NCI-H82 (cell line): ENCODE results near the gene RETREG1.
A peak's percentile ranks its signal among the peaks of the same experiment; 100 is the strongest.
"Not testable (repeated sequence)": the region's sequence is repeated elsewhere in the genome, so short reads cannot be mapped to it uniquely, and the experiment has no call there.

Source experiments
- DNase-seq: peaks from one replicate; lab custom pipeline; 2025; lab: John Stamatoyannopoulos, UW

Gene RETREG1

DNA sequence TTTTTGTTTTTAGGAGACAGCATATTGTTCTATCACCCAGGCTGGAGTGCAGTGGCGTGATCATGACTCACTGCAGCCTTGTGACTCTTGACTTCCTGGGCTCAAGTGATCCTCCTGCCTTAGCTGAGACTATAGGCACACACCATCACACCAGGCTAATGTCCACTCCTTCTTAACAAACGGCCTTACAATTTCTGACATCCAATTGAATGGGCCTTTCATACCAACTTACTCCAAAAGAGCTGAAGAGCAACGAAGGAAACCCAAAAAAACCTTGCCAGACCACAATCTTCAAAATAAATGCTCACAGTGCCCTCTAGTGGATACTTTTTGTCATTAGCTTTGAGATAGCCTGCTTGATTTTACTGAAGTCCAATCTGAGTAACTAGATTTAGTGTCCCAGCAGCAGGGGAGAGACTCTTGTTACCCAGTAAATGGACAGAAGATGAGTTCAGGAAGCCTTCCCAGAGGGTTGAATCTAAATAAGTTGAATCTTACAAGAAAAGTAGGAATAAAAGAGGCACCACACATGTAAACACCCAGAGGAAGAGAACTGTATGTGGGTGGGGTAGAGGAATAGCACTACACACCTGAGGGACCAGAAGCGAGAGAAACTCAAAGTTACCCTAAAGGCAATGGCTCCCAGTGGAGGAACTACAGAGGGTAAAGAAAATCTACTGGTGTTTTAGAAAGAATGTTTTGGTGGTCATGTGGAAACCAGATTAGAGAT, 160.5 kb downstream of the RETREG1 start:
- peak; percentile 81 for DNase-seq

DNA sequence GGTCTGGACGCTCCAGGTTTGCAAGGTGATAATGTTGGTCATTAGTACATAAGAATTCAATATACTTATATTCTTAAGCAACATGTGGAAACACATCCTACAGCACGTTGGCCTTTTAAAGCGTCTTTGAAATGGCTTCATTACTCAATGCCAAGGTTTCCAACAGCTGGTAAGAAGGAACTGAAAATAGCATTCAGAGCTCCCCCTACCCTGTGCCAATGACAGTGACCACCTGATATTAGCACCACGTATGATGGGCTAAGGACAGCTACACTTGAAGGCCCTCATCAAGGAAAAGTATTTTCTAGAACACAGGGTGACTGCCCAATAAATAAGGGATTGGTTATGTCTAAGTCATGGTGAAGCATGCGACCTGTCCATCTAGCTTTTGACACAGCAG, 161.1 kb downstream of the RETREG1 start:
- DNase-seq = no peak

DNA sequence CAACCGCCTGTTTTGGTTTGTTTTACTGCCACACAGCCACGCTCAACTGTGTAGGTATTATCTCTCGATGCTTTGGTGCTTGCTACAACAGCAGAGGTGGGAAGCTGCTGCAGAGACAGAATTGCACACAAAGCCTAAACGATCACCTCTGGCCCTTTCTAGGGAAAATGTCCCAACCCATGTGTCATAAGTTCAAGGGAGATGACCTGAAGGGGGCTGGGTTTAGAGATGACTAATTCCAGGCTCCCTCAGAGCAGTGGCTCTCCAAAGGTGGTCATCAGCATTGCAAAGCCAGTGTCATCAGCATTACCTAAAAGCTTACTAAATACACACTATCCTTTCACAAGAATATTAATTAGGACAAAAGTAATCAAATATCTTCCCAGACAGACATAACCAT, 162.1 kb downstream of the RETREG1 start:
- no peak for DNase-seq

DNA sequence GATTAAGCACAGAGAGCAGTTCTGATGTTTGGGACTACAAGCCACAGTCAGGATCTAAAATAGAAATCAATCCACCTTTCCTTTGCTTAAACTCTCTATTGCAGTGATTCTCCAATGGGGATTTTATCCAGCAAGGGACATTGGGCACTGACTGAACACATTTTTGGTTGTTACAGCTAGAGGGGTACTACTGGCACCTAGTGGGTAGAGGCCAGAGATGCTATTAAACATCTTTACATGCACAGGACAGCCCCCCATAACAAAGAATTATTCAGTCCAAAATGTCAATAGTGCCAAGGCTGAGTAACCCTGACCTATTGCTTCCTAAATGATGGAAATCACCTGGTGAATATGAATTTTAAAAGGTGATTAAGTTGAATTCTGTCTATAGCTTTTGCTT, 163.2 kb downstream of the RETREG1 start:
- peak; percentile 22 for DNase-seq

- DNase-seq = no peak
These were observed 166.6 kb downstream of the RETREG1 start for GRCh38 chr5:16450163-16450562.

GRCh38 chr5:16446993-16447392, 169.8 kb downstream of the RETREG1 start:
- DNase-seq = peak; percentile 83

- peak; percentile 4 for DNase-seq
These were observed 178.8 kb downstream of the RETREG1 start for GRCh38 chr5:16437977-16438376.

- DNase-seq = not testable (repeated sequence)
These were observed 180.6 kb downstream of the RETREG1 start for GRCh38 chr5:16436065-16436682.

GRCh38 chr5:16431490-16431889, 185.3 kb downstream of the RETREG1 start:
- peak; percentile 61 for DNase-seq

DNA sequence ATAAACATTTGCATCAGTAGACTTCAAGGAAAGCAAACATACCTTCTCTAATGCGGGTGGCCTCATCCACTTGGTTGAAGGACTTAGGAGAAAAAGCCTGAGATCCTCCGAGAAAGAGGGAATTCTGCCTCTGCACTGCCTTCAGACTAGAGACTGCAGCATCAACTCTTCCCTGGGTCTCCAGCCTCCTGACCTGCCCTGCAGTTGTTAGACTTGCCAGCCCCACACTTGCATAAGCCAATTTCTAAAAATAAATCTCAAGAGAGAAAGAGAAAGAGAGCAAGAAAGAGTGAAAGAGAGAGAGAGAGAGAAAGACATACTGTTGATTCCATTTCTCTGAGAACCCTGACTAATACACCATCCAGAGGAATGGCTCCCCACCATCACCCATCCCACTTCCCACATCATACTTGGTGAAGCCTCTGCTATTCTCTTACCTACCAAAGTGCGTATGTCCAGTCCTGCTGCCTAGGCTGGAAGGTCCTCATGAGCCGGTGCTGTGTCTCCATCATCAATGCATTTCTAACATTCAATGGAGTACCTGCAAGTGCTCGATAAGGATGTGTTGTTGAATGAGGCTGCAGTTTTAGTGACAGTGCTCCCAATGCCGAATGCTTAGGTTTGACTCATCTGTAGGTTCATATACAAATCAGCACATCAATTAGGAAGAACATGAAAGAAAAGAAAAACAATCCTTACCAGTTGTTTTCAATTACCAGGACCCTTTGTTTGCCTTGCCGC, 186.3 kb downstream of the RETREG1 start:
- DNase-seq = no peak

- no peak for DNase-seq
These were observed 188.4 kb downstream of the RETREG1 start for GRCh38 chr5:16428359-16428758.

DNA sequence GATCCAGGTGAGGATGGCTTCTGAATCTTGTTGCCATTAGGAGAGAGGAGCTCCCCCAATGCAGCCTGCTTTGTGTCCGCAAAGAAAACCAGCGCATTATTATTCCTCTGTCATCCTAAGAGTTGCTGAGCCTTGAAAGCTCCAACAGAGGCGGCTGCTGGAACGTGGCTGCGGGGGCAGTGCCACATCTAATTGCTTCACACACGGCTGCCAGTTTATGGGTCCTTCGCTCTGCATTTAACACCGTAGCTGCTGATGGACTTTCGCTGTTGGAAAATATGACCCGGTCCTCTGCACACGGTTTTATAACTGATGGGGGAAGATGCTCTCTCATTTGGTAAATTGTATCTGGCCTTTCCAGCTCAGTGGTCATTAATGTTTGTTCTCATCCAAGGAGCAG, 189.2 kb downstream of the RETREG1 start:
- no peak for DNase-seq
